Right ventricle myocardium superior (tissue), 1 donor: ENCODE results near the gene SLC9C1. TPM values are rescaled to one million over a fixed set of nuclear protein-coding genes. Genes with fewer than 3 reads are reported as not detected.
A peak's percentile ranks its signal among the peaks of the same experiment; 100 is the strongest.

ENCODE experiments used
- ATAC-seq: fragments of 200-7000 bp; cut with Tn5 transposase; one replicate; pipeline ENCODE4 v1.9.1; 2020; ENCODE audit warnings: mild to moderate bottlenecking; ENCODE audit not compliant: poor library complexity
- DNase-seq: peaks from one replicate; pipeline ENCODE4 v3.0.0-alpha.2; 2020
- intact Hi-C: fragments of 100-400 bp; cut with DNase I; formaldehyde crosslinking; loops from one replicate; pipeline ENCODE4 v1.11.2; 2022
- microRNA-seq: library from miRNA; unstranded; fragments of <30 nt; microRNA quantifications from one replicate; pipeline ENCODE4 v1.2.0, GENCODE V29; 2020
- total RNA-seq: library from RNA; stranded (reverse); fragmentation: NEBNext Ultra II Directional; extraction: Animal tissue kit (Norgen Biotek cat#: 25700); gene quantifications from one replicate; pipeline ENCODE4 v1.2.1, GENCODE V29; 2021
- donor health status: DM: no; HTN: yes; CAD: no; lungs with severe emphysema.

SLC9C1 gene
- total RNA-seq, 1 donor from 2014 or later: 1.7 TPM

DNA sequence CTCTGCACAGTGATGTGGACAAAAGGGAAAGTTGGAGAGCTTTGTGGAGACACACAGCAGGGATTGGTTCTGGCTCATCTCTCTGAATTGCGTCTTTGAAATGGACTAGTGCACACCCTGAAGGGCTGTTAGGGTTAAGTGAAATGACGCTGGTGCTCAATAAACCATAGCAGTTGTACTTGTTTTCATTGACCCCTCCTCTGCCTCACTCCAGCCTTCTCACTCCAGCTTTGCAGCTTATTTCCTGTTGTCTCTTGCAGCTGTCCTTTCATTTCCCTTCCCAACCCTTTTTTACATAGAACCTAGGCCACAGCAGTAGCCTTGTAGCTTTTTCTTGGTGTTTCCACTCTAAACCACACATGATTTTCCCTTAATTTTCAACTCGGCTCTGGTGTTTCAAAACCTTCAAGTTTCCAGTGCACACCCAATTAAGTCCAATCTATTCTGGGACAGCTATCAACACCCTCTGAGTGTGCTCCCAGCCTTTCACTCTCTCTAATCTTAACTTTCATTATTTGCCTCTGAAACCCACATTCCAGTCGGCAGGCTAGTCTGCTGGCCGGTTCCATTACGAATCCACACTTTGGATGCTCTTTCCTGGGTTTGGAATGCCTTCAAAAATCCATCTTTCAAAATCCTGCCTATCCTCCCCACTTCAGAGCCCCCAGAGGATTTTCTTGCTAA is 201.4 kb downstream of the SLC9C1 start:
- DNase-seq (no peak), ATAC-seq (peak; percentile 80)
- intact Hi-C loops: no loop called here

GRCh38 chr3:112090887-112091586 is 203.0 kb downstream of the SLC9C1 start:
- intact Hi-C loops: no loop called here
- DNase-seq (no peak), ATAC-seq (no peak)

Small RNAs within 50 kb of the gene (microRNA-seq; reads per million reads assigned to microRNA genes)
- gene MIR567: not detected

Other genes starting within 250 kb of the SLC9C1 start
- 2.5 TPM for gene C3orf52, start 207.8 kb downstream of the SLC9C1 start, total RNA-seq
- gene GCSAM, start 161.0 kb downstream of the SLC9C1 start, total RNA-seq: not detected
- gene CD200, start 38.9 kb upstream of the SLC9C1 start, total RNA-seq: 0.91 TPM
- gene BTLA, start 205.3 kb upstream of the SLC9C1 start, total RNA-seq: not detected